PC-3 (cell line): ENCODE data around the gene CCR2. TPM values are rescaled to one million over a fixed set of nuclear protein-coding genes. Genes with fewer than 3 reads are reported as not detected.

Experiments
- ATAC-seq: fragments of 200-7000 bp; cut with Tn5 transposase; 2 replicates; pipeline ENCODE4 v1.9.1; 2020; ENCODE audit warnings: mild to moderate bottlenecking, moderate library complexity
- BruUV-seq: library from RNA; stranded (reverse); fragments of 400-500 nt; replicated peaks from 2 replicates; lab custom pipeline; 2021; lab: Mats Ljungman, UMichigan
- CTCF ChIA-PET: fragments of 300-600 bp; sonication (Branson Sonifier 250); formaldehyde crosslinking; loops from one replicate; lab custom pipeline; 2022; ENCODE audit warnings: antibody characterized with exemption; lab: Charles Lee
- POLR2A ChIA-PET: fragments of 300-600 bp; sonication (Branson Sonifier 250); formaldehyde crosslinking; loops from one replicate; lab custom pipeline; 2022; ENCODE audit warnings: antibody characterized with exemption; ENCODE audit not compliant: unreplicated experiment; lab: Charles Lee
- DNase-seq: peaks from one replicate; pipeline ENCODE4 v3.0.0-alpha.2; 2015
- H2AFZ ChIP-seq: fragments of 300-600 bp; sonication (generic); 2 replicates; pipeline ENCODE4 v1.6.0; 2016; ENCODE audit warnings: antibody characterized with exemption, low read length
- H3F3A ChIP-seq: fragments of 300-600 bp; sonication (generic); one replicate; pipeline ENCODE4 v1.6.0; 2017; ENCODE audit warnings: antibody characterized with exemption, low read length, control low read depth, mild to moderate bottlenecking; ENCODE audit not compliant: unreplicated experiment
- H3K27ac ChIP-seq: fragments of 300-600 bp; sonication (generic); 2 replicates; pipeline ENCODE4 v1.5.1; 2016; ENCODE audit warnings: mild to moderate bottlenecking, low read length
- H3K27me3 ChIP-seq: fragments of 300-600 bp; sonication (generic); 2 replicates; pipeline ENCODE4 v1.6.1; 2016; ENCODE audit warnings: low read length, mixed read lengths
- H3K36me3 ChIP-seq: fragments of 300-600 bp; sonication (generic); 2 replicates; pipeline ENCODE4 v1.6.1; 2016; ENCODE audit warnings: low read depth, mixed run types, low read length, mixed read lengths
- H3K4me1 ChIP-seq: fragments of 300-600 bp; sonication (generic); 2 replicates; pipeline ENCODE4 v1.5.1; 2016; ENCODE audit warnings: low read length; ENCODE audit not compliant: insufficient read depth
- H3K4me2 ChIP-seq: fragments of 300-600 bp; sonication (generic); 2 replicates; pipeline ENCODE4 v1.6.0; 2016; ENCODE audit warnings: low read length
- H3K4me3 ChIP-seq: fragments of 300-600 bp; sonication (generic); 2 replicates; pipeline ENCODE4 v1.5.1; 2016; ENCODE audit warnings: mild to moderate bottlenecking, low read length, mixed read lengths
- H3K79me2 ChIP-seq: fragments of 300-600 bp; sonication (generic); 2 replicates; pipeline ENCODE4 v1.6.1; 2017; ENCODE audit warnings: low read length, mixed read lengths
- H3K9ac ChIP-seq: fragments of 300-600 bp; sonication (generic); 2 replicates; pipeline ENCODE4 v1.6.0; 2016; ENCODE audit warnings: mild to moderate bottlenecking, low read length
- H3K9me2 ChIP-seq: fragments of 300-600 bp; sonication (generic); replicated peaks from 2 replicates; pipeline ENCODE4 v1.6.1; 2016; ENCODE audit warnings: mixed run types, low read length, mixed read lengths
- H3K9me3 ChIP-seq: fragments of 300-600 bp; sonication (generic); 2 replicates; pipeline ENCODE4 v1.6.1; 2016; ENCODE audit warnings: low read length, mixed read lengths
- H4K20me1 ChIP-seq: fragments of 300-600 bp; sonication (generic); 2 replicates; pipeline ENCODE4 v1.6.1; 2016; ENCODE audit warnings: low read length, mixed read lengths
- EZH2 ChIP-seq: fragments of 300-600 bp; sonication (generic); IDR thresholded peaks from one replicate; pipeline ENCODE4 v1.6.1; 2017; ENCODE audit warnings: antibody characterized with exemption, mild to moderate bottlenecking, low read length; ENCODE audit not compliant: unreplicated experiment
- EZH2phosphoT487 ChIP-seq: fragments of 300-600 bp; sonication (generic); IDR thresholded peaks from 2 replicates; pipeline ENCODE4 v1.6.1; 2018; ENCODE audit warnings: mild to moderate bottlenecking, antibody characterized with exemption, low read length, borderline replicate concordance
- intact Hi-C: fragments of 100-400 bp; cut with micrococcal nuclease; formaldehyde crosslinking; loops from 2 replicates; pipeline ENCODE4 v1.9.0; 2023
- total RNA-seq: library from RNA; depleted of rRNA; stranded (reverse); fragments of >200 nt; gene quantifications from 2 replicates; pipeline ENCODE4 v1.2.3, GENCODE V29; 2014
- TF ChIP-seq, protein P1 (sequence below): fragments of 300-600 bp; sonication (generic); conservative IDR thresholded peaks from 2 replicates; pipeline ENCODE4 v1.5.1; 2017; ENCODE audit warnings: antibody characterized with exemption, low read depth, mild to moderate bottlenecking, low read length

CCR2 gene
- total RNA-seq, 1 experiment from 2014 or later, result not detected

DNA sequence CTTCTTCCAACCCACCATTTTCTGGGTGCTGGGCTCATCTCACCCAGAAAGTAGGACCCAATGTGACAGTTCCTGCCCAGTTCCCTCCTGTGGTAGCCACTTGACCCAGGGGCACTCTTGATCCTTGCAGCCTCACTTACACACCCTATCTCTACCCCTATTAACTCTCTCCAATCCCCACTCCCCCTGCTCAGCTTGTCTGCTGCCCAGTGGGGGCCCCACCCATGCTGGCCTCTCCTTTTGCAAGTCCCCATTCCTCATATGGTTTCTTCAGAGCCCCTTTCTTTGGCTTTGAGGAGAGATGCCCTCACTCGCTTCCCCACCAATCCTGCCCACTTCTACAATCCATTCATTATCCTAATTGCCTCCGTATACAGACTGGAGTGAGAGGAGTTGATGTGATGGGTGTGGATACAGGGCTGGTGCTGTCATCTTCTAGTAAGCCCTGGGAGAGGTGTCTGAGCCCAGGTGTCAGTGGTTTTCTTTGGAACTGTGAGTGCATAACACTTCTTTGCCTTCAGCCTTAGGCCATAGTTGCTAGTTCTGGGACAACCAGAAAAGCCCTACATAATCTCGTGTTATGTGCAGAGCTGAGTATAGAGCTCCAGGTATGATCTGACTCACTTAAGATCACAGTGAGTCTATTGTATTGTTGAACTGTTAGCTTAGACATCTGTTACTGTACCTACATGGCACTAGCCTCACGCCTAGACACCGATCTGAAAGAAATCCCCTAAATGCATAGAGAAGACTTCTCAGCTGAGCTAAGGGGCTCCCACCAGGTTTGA lies 12.0 kb downstream of the CCR2 start:
- CTCF ChIA-PET, result no interaction called here

DNA sequence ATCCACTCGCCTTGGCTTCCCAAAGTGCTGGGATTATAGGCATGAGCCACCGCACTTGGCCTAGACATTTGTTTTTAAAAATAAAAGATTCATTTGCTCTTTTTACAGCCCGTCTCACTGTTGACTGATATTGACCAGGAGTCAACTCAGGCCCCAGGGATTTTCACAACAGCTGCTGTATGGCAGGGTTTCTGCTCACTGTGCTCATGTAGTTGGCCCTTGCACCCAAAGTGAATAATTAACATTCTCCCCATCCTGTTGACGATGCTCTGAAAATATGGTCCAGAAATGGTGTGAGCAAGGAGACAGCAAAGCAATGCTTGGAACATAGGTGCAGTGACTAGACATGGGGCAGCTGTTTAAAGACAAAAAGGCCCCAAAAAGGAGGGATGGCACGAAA lies 13.9 kb downstream of the CCR2 start:
- Histone ChIP-seq H3K27me3 (no peaks in the 10 kb centered on the region), H3K36me3 (no peaks in the 10 kb centered on the region; the same call in 1 of the 2 replicates), H3K4me3 (no peak overlapping the region), H3K9me2 (no peaks in the 10 kb centered on the region), H3K4me2 (no peak overlapping the region), H3K79me2 (no peaks in the 10 kb centered on the region), H3K9ac (no peak overlapping the region), H2AFZ (no peak overlapping the region), H3K4me1 (peaks cover 13% of the 10 kb centered on the region), H3F3A (no peaks in the 10 kb centered on the region), H4K20me1 (no peaks in the 10 kb centered on the region), H3K9me3 (no peaks in the 10 kb centered on the region), H3K27ac (no peak overlapping the region)
- POLR2A ChIA-PET, result interaction anchor here (0.7 kb wide), 1 partner anchor 1067 kb away, joined by 3 read pairs; no protein-coding TSS in a partner anchor
- no peak for ATAC-seq
- intact Hi-C loops, result loop anchor here (1.0 to 5.0 kb wide), 5 partner anchors 92 to 280 kb away; partner anchors contain the start of gene CCR1
- CTCF ChIA-PET, result interaction anchor here (1.5 kb wide), 1 partner anchor 153 kb away, joined by 7 read pairs; no protein-coding TSS in a partner anchor
- no peak for DNase-seq
- BruUV-seq, result no TSS peak
- TF ChIP-seq, protein P1, sequence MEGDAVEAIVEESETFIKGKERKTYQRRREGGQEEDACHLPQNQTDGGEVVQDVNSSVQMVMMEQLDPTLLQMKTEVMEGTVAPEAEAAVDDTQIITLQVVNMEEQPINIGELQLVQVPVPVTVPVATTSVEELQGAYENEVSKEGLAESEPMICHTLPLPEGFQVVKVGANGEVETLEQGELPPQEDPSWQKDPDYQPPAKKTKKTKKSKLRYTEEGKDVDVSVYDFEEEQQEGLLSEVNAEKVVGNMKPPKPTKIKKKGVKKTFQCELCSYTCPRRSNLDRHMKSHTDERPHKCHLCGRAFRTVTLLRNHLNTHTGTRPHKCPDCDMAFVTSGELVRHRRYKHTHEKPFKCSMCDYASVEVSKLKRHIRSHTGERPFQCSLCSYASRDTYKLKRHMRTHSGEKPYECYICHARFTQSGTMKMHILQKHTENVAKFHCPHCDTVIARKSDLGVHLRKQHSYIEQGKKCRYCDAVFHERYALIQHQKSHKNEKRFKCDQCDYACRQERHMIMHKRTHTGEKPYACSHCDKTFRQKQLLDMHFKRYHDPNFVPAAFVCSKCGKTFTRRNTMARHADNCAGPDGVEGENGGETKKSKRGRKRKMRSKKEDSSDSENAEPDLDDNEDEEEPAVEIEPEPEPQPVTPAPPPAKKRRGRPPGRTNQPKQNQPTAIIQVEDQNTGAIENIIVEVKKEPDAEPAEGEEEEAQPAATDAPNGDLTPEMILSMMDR, result no peak
- TF ChIP-seq EZH2phosphoT487 (no peak), EZH2 (no peak)

More for the DNA sequence above, 12.0 kb downstream of the CCR2 start:
- POLR2A ChIA-PET, result no interaction called here
- ATAC-seq (no peak), DNase-seq (no peak)
- Histone ChIP-seq H4K20me1 (no peaks in the 10 kb centered on the region), H3F3A (no peaks in the 10 kb centered on the region), H3K27me3 (no peaks in the 10 kb centered on the region), H3K4me3 (no peak overlapping the region), H3K4me2 (no peak overlapping the region), H3K79me2 (no peaks in the 10 kb centered on the region), H3K4me1 (peaks cover 18% of the 10 kb centered on the region), H3K9me3 (no peaks in the 10 kb centered on the region), H3K27ac (no peak overlapping the region), H3K9ac (no peak overlapping the region), H2AFZ (no peak overlapping the region), H3K9me2 (no peaks in the 10 kb centered on the region), H3K36me3 (no peaks in the 10 kb centered on the region)
- TF ChIP-seq, protein P1, result no peak
- no peak for TF ChIP-seq EZH2phosphoT487
- TF ChIP-seq EZH2, result no peak
- BruUV-seq, result no TSS peak
- intact Hi-C loops, result loop anchor here (5.0 kb wide), 1 partner anchor 139 kb away; no protein-coding TSS in a partner anchor
